GM19452 (cell line): Measurements from ENCODE around the gene CECR2.
"Not testable (repeated sequence)": the region's sequence is repeated elsewhere in the genome, so short reads cannot be mapped to it uniquely, and the experiment has no call there.

Experiments used
- ATAC-seq: cut with Tn5 transposase; IDR thresholded peaks from one replicate; pipeline ENCODE4 v1.9.1; 2021; ENCODE audit not compliant: unreplicated experiment

CECR2 gene

GRCh38 chr22:17493419-17493981, 124.2 kb downstream of the CECR2 start:
- no peak for ATAC-seq

DNA sequence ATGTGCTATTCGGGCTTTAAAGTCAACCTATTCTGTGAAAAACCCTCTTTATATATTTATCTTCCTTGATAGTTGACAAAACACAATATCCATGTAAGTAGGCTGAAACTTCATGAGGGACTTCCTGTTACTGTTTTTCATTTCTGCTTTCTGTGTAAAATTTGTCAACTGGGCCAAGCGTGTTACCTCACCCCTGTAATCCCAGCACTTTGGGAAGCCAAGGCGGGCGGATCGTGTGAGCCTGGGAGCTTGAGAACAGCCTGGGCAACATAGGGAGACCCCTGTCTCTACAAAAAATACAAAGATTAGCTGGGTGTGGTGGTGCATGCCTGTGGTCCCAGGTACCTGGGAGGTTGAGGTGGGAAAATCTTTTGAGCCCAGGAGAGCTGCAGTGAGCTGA, 127.6 kb downstream of the CECR2 start:
- no peak for ATAC-seq

DNA sequence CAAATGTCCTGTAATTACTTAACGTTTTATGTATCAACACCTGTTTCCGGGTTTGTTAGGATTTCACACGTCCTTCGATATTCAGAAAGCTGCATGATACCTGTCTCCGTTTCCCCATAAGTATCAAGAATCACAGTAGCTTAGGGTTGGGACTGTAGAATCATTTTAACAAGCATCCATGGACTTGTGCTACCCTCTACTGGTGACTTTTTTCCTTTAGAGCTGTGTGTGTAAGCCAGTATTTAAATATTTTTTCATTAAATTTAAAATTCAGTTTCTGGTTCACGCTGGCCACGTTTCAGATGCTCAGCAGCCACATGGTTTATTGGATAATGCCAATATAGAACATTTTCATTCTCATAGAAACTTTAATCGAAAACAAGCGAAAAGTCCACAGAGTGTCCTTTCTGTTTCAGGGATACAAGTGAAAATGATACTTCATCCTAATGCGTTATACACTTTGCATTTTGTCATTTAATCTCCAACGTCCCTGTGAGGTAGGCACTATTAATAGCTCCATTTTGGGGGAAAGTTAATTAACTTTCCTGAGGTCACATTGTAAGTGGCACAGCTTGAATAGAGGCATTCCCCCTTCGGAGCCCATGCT, 132.5 kb downstream of the CECR2 start:
- no peak for ATAC-seq

GRCh38 chr22:17508110-17508509, 138.8 kb downstream of the CECR2 start:
- no peak for ATAC-seq

DNA sequence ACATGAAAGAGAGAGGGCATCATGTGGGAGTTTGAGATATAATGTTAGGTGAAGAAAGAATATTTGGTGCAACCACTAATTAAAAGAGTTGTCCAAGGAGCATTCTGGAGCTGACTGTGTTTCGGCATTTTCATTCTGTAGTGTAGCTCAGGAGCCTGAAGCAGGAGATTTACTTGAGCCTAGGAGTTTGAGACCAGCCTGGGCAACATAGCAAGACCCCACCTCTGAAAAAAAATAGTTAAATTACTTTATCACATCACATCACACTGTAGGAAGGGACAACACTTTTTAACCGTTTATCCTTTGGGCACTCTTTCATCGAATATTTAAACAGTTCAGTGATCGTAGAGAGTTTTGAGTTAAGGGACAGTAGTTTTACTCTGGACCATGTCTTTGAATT, 143.7 kb downstream of the CECR2 start:
- ATAC-seq, result no peak

DNA sequence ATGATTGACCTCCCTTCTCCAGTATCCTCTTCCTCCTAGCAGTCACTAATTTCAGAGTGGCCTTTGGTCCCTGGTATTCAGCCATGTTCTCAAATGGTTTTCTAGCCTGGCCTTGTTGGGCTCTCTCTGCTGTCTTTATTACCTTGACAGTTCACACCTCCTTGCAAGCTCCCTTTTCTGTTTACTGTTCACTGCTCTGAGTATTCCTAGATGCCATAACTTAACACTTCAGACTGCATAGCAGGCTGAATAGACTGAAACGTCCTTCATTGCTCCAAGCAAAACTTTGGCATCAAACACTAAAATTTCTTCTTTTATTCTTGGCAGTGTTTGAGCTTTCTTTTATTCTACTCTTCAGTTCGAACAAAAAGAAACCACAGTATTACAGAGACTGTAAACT, 144.4 kb downstream of the CECR2 start:
- ATAC-seq, result no peak

GRCh38 chr22:17514084-17514483, 144.8 kb downstream of the CECR2 start:
- no peak for ATAC-seq

- no peak for ATAC-seq
Observed at GRCh38 chr22:17518406-17518805, 149.1 kb downstream of the CECR2 start.

- ATAC-seq, result not testable (repeated sequence)
Observed at GRCh38 chr22:17521971-17522370, 152.7 kb downstream of the CECR2 start.

DNA sequence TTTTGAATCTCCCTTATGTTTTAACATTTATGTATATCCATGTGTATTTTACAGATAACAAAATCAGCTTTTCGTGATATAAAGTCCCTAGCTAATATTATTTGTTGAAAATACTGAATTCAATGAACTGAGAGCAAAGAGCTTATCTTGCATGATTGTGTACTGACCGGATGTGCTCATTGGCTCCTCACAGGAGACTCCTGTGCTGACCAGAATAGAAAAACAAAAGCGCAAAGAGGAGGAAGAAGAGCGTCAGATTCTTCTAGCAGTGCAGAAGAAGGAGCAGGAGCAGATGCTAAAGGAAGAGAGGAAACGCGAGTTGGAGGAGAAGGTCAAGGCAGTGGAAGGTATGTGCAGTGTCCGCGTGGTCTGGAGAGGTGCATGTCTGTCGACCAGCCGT, 154.7 kb downstream of the CECR2 start:
- no peak for ATAC-seq

- ATAC-seq, result no peak
Observed at GRCh38 chr22:17536269-17536668, 167.0 kb downstream of the CECR2 start.

GRCh38 chr22:17537155-17537554, 167.9 kb downstream of the CECR2 start:
- ATAC-seq, result no peak

GRCh38 chr22:17540481-17540880, 171.2 kb downstream of the CECR2 start:
- no peak for ATAC-seq

DNA sequence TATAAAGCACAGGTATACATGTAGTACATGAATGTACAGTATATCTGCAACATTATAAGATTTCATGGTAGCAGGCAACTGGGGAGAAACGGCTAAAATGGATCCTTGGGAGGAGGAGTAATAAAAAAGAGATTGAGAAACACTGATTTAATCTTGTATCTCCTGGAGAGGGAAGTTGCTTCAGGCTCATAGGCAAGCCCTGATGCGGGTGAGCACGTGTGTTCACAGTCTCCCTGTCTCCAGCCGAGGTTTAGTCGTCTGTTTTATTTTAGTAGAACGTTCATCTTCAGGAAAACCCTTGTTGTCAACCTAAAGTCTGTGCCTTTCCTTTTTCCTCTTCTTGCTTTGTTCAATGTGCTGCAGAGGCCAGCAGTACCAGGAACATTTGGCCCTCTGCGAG, 172.2 kb downstream of the CECR2 start:
- no peak for ATAC-seq

DNA sequence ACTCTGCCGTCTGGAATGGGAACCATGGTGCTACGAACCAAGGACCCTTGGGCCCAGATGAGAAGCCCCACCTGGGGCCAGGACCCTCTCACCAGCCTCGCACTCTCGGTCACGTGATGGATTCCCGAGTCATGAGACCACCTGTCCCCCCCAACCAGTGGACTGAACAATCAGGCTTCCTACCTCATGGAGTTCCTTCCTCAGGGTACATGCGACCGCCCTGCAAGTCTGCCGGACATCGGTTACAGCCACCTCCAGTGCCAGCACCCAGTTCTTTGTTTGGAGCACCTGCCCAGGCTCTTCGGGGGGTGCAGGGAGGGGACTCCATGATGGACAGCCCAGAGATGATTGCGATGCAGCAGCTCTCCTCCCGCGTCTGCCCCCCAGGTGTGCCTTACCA, 173.2 kb downstream of the CECR2 start:
- ATAC-seq, result no peak

- no peak for ATAC-seq
Observed at GRCh38 chr22:17548010-17548755, 178.9 kb downstream of the CECR2 start.

DNA sequence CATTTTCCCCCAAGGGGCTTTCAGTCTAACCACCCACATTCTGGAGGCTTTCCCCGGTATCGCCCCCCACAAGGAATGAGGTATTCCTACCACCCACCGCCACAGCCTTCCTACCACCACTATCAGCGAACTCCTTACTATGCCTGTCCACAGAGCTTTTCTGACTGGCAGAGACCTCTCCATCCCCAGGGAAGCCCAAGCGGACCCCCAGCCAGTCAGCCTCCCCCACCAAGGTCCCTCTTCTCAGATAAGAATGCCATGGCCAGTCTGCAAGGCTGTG, 179.4 kb downstream of the CECR2 start:
- no peak for ATAC-seq

- ATAC-seq, result no peak
Observed at GRCh38 chr22:17549183-17549582, 179.9 kb downstream of the CECR2 start.

DNA sequence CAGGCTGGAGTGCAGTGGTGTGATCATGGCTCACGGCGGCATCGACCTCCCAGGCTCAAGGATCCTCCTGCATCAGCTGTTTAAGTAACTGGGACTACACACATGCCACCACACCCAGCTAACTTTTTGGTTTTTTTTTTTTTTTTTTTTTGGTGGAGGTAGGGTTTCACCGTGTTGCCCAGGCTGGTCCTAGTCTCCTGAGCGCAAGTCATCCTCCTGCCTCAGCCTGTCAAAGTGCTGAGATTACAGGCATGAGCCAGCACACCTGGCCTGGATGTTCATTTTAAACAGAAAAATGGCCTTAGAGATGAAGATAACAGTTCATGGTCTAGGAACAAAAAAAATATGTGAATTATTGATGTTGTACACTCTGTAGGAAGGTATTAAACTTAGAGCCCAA, 180.4 kb downstream of the CECR2 start:
- no peak for ATAC-seq

GRCh38 chr22:17552737-17553136, 183.5 kb downstream of the CECR2 start:
- ATAC-seq, result no peak

DNA sequence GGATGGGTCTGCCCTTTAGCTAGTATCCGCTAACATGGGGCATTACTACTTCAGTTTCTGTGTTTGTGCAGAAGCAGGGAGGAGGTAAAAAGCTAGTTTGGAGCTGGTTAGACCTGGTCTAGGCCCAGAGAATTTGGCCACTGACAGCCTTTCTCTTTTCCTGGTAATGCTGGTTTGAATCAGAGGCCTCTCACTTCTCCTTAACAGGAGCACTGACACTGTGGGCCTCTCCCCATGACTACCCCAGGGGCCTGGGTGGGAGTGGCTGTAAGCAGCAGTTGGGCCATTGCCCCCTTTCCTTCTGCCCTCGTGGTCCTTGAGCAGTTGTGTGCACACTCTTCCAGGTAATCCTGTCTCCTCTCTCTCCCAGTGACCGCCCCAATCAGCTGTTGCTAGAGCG, 185.6 kb downstream of the CECR2 start:
- ATAC-seq, result no peak

GRCh38 chr22:17559188-17559587, 189.9 kb downstream of the CECR2 start:
- no peak for ATAC-seq
